Ammon's horn (tissue), 1 donor: ENCODE data around the gene TMED4.

ENCODE experiments used
- DNase-seq: peaks from one replicate; pipeline ENCODE4 v3.0.0-alpha.2; 2016; ENCODE audit warnings: low spot score

Gene TMED4

DNA sequence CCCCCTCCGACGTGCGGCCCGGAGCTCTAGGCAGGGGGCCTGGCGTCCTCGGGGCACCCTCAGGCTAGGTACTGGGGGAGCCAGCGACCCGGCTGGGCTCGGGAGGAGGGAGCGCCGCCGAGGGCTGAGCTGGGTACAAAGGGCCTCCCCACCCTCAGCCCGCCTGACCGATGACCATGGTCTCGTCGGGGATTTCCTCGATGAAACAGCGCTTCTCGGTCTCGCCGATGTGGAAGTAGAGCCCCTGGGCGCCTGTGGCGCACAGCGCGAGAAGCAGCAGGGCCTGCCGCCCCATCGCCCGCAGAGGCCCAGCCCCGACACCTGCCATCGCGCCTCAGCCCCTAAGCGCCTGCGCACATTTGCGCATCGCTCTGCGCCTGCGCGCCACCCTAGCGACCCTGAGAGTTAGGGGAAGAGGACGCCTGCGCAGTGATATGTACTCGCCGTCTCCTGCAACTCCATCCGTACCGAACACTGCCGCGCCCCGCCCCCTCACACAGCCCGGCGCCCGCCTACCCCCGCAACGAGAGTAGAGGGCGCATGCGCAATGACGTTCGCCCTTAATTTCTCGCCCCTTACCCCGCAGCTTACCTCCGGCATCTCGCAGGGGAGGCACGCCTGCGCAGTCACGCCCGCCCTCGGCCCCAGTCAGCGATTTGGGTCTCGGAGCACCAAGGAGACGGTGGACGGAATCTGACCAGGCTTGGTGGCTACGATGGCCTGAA, at the start of gene TMED4:
TSS of gene TMED4 (minus strand) at position 353 of the 725 bp plus-strand sequence. CDS start at position 328, 25 bp downstream.
- peak; percentile 99 for DNase-seq

DNA sequence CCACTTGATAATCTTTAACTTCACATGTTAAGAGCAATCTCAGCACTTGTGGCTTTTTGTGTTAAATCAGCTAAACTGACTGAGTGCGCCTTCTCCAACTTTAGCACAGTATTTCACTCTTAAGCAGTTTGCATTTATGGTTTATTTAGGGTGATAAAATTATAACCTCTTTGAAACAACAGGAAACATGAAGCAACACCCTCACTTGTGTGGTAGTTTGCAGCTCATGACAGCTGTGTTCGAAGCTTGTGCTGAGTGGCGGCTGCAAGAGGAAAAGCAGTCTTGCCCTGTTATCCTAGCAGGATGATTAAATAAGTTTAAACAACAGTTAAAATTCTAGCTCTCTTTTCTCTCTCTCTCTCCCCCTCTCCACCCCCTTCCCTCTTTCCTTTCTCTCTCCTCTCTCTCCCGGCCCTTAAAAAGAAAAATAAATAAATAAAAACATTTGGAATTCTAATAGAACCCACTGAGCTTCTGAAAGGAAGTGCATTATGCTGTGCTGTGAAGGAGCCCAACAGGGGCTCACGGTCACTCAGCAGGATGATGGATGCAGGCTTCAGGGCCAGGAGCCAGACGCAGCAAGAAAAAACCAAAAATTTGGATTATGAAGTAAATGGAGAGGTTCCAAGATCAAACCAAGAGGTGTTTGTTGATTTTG, 49.6 kb upstream of the TMED4 start:
- DNase-seq, result peak; percentile 43

DNA sequence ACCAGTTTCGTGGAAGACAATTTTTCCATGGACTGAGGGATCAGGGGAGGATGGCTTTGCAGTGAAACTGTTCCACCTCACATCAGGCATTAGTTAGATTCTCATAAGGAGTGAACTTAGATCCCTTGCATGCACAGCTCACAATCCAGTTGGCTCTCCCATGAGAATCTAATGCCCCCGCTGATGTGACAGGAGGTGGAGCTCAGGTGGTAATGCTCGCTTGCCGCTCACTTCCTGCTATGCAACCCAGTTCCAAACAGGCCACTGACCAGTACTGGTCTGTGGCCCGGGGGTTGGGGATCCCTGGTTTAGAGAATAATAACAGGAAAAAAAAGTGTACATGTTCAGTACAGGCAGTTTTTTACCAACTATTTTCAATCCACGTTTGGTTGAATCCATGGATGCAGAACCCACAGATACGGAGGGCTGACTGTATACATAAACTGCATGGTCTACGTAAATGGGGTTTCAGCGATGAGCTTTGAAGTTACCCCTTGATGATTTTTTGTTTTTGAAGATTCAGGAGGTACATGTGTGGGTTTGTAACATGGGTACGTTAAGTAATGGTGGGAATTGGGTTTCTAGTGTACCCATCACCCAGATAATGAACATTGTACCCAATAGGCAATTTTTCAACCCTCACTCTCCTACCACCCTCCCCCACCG, 48.9 kb upstream of the TMED4 start:
- DNase-seq, result no peak

DNA sequence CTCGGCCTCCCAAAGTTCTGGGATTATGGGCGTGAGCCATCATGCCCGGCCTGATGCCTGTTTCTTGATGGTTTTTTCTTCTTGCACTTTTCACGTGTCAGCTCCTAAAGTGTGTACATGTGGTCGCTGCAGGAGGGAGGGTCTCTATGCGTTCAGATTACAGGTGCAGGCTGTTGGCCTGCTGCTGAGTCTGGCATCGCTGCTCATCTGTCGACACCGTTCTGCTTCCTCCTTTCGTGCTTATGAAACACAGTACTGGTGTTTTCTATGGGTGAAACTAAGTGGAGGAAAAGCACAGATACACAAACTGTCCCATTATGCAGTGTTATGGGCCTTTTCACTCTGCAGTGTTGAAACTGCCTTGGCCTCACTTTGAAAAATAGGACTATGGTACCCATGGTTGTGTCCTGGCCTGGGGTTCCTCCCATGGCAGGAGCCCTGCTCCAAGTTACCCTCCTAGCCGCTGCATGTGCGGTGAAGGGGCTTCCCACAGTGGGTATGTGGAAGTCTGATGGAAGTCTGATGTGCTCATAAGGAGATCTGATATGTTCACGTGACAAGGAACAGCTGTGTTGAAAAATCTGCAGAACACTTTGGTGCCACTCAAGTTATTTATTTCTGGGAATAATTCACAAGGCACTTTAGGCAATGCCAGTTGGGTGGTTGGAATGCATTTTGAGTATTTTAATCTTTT, 47.9 kb upstream of the TMED4 start:
- no peak for DNase-seq

DNA sequence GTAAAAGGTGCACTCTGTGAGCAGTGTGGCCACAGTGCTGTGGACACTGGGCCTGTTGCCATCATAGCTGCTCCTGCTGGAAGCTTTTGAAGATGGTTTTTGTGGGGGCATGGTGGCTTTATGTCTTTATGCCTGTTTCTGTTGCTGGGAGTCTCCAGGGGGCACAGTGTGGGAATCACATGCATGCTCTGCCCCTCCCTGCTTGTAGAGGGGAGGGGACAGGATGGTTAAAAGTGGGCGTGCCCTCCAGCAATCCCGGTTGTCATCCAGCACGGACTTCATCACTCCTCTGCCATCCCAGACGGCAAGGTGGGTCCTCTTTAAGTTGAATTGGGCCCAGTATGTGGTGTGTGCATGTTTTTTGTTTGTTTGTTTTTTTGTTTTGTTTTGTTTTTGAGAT, 44.6 kb upstream of the TMED4 start:
- no peak for DNase-seq

DNA sequence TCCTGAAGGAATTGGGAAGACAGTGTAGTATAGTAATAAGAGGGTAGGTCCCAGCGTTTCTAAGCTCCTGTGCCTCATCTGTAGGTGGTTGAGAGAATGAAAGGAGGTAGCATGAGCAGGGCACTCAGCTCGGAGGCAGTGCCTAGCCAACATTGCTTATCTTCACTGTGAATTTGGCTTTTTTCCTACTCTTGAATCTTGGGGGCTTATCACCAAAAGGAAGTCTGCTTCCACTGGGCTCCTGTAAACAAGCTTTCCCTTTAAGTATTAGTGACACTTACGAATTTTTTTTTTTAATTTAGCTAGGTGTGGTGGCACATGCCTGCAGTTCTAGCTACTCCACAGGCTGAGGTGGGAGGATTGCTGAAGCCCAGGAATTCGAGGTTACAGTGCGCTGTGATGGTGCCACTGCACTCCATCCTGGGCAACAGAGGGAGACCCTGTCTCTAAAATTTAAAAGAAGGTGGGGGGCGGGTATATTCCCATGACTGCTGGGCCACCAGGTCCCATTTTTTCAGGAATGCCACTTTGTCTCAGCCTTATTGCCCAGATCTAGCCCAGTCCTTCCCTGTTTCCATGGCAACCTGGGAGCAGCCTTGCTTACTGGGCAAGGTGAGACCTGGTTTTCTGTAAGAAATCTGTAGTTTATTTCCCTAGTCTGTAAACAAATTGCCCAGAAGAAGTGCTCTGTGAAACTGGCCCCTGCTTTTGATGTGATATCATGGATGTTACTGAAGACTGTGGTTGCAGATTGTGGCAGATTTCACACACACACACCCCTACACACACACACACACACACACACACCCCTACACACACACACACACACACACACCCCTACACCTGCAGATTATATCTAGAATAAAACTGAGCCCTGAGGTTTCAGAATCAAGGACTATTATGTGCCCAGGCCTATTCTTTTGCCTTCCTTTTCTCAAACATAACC, 43.8 kb upstream of the TMED4 start:
- no peak for DNase-seq

DNA sequence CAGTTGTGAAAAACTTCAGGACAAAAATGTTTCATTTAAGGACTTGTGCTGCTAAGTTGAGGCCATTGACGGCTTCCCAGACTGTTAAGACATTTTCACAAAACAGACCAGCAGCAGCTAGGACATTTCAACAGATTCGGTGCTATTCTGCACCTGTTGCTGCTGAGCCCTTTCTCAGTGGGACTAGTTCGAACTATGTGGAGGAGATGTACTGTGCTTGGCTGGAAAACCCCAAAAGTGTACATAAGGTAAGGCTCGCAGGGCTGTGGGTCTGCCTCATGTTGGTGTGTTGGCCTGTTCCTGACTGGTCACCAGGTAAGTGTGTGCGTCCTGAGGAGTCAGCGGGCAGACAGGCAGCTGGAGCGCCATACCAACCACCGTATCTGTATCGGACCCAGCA, 42.3 kb upstream of the TMED4 start:
- no peak for DNase-seq

DNA sequence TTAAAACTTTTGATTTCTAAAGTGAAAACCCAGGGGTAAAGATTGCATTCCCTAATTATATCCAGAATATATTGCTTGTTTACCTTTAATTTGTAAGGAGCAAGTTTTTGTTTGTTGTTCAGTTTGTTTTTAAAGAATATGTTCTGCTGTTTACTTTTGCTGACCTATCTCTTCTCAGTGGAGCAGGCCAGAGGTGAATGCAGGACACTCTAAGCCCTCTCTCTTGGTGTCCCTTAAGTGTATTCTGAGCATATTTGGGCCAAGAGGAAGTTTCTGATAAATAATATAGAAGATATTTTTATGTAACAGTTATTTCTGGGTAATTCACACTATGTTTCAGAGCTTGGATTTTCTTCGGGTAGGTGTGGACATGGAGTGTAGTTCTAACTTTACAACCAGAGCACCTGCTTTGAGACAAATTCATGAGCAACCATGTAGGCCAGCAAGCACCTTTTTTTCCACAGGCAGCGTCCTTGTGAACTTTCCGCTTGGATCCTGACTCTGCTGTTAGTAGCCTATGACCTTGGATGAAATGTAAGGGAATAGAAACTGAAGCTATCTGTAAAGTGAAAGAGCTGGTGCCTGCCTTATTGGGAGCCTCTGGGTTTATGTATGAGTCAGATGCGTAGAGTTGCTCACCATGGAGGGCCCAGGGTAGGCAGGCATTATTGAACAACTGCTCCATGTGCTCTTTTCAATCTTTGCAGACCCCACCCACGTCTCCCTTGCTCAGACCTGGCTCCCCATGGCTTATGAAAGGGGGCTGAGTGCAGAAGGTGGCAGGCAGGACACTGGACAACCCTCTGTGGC, 40.5 kb upstream of the TMED4 start:
- no peak for DNase-seq

DNA sequence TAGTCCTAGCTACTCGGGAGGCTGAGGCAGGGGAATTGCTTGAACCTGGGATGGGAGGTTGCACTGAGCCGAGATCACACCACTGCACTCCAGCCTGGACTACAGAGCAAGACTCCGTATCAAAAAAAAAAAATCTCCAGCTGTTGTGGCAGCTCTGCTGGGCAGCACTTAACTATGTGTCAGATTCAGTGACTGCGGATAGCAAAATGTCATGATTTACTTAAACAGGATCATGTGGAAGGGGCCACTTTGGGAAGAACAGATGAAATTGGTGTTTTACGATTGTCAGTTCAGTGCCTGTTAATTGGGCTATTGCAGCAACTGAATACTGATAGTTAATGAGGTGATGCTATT, 39.7 kb upstream of the TMED4 start:
- DNase-seq, result no peak

DNA sequence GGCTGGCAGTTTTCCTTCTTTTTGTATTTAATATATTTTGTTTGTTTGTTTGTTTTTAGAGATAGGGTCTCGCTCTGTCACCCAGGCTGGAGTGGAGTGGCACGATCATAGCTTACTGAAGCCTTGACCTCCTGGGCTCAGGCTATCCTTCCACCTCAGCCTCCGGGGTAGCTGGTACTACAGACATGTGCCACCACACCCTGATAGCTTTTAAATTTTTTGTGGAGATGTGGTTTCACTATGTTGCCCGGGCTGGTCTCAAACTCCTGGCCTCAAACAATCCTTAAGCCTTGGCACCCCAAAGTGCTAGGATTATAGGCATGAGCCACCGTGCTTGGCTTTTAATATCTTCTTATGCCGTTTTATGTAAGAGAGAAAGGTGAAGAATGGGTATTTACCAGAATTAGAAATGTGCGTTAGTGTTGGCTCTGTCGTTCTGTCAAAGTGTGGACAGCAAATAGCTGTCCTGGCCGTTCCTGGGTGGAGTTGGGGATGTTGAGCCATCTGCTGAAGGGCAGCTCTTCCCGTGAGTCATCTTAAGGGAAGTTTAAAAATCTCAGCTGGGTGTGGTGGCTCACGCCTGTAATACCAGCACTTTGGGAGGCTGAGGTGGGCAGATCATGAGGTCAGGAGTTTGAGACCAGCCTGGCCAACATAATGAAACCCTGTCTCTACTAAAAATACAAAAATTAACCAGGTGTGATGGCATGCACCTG, 39.2 kb upstream of the TMED4 start:
- DNase-seq, result no peak

DNA sequence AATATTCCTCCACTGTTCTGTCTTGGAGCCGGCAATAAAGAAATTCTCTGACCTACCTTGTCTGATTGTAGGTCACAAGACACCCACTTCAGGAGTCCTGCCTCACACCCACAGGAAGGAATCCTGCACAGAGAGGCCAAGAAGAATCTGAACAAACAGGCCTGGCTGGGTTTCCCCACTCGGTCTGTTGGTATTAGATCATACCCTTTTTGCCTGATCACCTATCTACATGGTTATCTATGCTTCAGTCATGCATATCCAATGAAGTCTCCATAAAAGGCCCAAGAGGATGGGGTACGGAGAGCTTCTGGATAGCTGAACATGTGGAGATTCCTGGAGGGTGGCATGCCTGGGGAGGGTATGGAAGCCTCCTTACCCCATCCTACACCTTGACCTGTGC, 36.7 kb upstream of the TMED4 start:
- no peak for DNase-seq

DNA sequence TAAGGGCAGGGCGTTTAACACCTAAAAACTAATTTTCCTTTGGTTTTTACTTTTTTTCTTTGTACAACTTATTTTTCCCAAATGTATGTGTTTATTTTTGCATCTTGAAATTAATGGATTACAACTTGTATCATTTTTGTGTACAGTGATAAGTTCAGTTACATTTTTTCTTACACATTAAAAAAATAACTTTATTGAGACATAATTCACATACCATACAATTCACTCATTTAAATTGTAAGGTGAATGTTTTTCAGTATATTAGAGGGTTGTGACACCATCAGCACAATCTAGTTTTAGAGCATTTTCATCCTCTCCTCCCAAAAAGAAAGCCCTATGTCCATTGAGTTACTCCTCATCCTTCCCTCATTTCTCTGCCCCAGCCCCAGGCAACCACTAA, 36.0 kb upstream of the TMED4 start:
- no peak for DNase-seq

DNA sequence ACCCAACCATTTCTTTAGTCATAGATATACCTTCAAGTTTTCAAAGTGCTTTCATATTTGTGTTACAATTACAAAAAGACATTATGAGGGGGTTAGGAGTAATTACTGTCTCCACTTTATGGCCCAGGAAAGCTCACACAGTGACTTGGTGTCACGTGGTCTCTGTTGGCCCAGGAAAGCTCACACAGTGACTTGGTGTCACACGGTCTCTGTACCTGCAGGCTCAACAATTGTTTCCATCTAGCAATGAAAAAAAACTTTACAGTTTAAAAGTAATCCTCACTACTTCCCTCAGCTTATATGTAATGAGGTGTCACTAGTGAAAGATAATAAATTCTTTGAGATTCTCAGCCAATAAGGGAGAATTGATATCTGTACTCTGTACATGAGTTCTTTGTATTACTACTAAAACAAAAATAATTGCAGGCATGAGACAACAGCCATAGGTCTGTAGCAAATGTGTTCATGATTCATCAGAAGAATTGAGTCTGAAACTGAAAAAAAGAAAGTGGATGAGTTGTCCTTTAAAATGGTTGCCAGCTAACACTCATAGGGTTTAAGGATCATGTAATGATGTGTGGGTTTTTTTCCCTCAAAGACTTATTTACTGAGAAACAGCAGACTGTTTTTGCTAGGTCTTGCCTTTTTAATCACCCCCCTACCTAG, 35.3 kb upstream of the TMED4 start:
- no peak for DNase-seq

DNA sequence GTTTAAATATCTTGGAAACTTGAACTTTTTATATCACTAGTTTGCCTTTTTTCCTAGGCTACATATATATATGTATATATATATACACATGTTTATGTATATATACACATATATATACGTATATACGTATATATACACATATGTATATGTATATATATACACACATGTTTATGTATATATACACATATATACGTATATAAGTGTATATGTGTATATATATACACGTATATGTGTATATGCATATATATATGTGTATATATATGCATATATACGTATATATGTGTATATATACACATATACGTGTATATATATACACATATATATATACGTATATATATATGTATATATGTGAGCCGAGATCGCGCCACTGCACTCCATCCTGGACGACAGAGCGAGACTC, 34.5 kb upstream of the TMED4 start:
- no peak for DNase-seq

DNA sequence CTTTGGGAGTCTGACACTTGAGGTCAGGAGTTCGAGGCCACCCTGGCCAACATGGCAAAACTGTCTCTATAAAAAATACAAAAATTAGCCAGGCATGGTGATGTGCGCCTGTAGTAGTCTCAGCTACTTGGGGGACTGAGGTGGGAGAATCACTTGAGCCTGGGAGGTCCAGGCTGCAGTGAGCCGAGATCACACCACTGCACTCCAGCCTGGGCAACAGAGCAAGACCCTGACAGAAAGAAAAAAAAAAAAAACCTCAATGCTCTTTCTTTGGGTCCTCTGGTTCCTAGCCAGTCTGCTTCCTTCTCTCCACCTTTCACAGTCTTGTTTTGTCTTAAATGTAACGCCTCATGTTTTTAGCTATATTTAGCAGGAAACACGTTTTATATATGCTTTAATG, 33.8 kb upstream of the TMED4 start:
- no peak for DNase-seq

DNA sequence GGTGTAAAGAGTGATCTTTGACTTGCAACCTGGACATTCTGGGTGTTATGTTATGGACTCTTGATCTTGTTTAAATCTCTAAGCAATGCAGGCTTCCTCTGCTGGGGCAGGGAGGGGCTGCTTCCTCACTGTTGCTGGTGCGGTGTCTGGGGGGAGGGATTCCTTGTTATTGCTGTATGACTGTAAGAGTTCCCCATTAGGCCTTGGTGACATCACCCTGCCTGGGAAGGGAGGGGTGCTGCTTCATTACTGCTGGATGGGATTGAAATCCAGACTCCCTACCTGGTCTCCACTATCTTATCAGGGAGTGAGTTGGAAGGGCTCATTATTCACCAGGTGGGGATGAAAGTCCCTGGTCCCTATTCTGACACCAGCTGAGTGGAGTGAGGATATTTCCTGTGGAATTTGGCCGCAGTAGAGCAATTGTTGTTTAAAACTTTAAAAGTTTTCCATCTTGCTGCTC, 33.1 kb upstream of the TMED4 start:
- DNase-seq, result no peak

DNA sequence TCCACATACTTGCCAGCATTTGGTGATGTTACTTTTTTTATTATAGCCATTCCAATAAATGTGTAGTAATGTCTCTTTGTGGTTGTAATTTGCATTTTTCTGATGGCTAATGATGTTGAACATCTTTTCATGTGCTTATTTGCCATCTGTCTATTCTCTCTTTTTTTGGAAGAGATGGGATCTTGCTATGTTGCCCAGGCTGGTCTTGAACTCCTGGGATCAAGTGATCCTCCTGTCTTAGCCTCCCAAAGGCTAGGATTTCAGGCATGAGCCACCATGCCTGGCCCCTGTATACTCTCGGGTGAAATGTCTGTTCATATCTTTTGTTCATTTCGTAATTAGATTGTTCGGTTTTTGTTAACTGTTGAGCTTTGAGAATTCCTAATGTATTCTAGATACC, 27.8 kb upstream of the TMED4 start:
- DNase-seq, result no peak

DNA sequence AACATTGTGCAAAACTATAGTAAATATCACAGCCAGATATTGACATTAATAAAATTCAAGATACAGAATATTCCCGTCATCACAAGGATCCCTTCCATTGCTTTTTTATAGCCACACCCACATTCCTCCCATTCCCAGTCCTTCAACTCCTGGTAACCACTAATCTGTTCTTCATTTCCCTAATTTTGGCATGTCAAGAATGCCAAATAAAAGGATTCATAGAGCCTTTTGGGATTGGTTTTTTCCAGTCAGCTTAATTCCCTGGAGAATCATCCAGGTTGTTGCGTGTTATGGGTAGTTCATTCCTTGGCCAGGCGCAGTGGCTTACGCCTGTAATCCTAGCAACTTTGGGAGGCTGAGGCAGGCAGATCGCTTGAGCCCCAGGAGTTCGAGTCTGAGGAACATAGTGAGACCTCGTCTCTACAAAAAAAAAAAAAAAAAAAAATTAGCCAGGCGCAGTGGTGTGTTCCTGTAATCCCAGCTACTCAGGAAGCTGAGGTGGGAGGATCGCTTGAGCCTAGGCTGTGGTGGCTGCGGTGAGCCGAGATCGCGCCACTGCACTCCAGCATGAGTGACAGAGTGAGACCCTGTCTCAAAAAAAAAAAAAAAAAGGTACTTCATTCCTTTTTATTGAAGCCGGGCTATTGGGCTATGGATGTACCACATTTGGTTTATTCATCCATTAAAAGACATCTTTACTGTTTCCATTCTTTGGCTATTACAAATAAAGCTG, 27.1 kb upstream of the TMED4 start:
- no peak for DNase-seq
